Measurements from ENCODE around the gene SLCO2B1.
"Not testable (repeated sequence)": the region's sequence is repeated elsewhere in the genome, so short reads cannot be mapped to it uniquely, and the experiment has no call there.

Gene SLCO2B1

GRCh38 chr11:75150879-75151278 is at the start of gene SLCO2B1:
TSS of gene SLCO2B1 (plus strand) at chr11:75151107. CDS start at chr11:75151382, 275 bp downstream.
- no peak for DNase-seq (ENCODE audit: low read depth)

DNA sequence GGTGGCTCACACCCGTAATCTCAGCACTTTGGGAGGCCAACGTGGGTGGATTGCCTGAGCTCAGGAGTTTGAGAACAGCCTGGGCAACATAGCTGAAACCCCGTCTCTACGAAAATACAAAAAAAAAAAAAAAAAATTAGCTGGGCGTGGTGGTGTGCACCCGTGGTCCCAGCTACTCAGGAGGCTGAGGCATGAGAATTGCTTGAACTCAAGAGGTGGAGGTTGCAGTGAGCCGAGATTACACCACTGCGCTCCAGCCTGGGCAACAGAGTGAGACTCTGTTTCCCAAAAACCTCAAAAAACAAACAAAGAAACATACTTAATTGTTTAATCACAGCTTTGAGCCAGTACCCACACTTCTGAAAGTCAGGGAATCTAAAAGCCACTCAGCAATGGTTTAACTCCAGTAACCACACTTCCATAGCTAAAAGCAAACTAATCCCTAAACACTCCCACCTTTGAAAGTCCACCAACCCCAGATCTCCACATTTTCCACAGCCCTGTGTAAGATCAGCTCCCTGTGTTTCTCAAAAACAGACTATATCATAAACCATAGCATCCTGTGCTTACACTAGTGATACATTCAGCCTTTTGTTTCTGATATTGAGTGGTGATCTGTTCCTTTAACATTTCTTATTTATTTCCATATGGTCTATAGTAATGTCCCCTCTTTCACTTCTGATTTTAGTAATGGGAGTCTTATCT is 49.3 kb upstream of the SLCO2B1 start:
- no peak for DNase-seq (ENCODE audit: low read depth)

DNA sequence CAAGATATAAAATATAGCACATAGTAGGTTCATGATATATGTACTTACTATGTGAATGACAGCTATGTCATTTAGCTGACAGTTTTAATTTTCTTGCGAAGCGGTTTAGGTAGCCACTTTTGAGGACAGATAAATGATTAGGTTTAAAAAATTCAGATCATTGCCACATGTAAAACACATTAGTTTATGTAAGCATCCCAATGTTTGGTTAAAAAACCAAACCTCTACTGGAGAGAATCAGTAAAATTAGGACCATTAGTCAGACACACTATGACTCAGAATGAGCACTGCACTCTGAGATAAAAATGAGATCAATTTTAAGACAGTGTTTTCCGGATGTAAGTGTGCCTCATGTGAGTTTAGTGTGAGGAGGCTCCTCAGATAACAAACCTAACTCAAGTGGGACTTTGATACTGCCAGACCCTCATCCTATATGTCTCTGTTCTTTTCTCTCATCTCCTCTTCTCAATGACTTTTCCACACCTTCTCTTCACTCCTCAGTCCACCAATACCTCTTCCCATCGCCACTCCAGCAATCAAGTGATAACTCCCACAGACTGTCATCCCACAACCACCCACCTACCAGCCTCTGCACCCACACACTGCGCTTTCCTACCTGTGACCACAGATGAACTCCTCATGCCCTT is 47.4 kb upstream of the SLCO2B1 start:
- DNase-seq (ENCODE audit: low read depth), result peak; percentile 19

GRCh38 chr11:75105462-75105925 is 45.4 kb upstream of the SLCO2B1 start:
- DNase-seq (ENCODE audit: low read depth), result no peak

- DNase-seq (ENCODE audit: low read depth), result not testable (repeated sequence)
Observed at GRCh38 chr11:75105967-75106681, 44.8 kb upstream of the SLCO2B1 start.

- no peak for DNase-seq (ENCODE audit: low read depth)
Observed at GRCh38 chr11:75107187-75107586, 43.7 kb upstream of the SLCO2B1 start.

- no peak for DNase-seq (ENCODE audit: low read depth)
Observed at GRCh38 chr11:75112200-75112599, 38.7 kb upstream of the SLCO2B1 start.

- no peak for DNase-seq (ENCODE audit: low read depth)
Observed at GRCh38 chr11:75113030-75113429, 37.9 kb upstream of the SLCO2B1 start.

GRCh38 chr11:75114465-75114864 is 36.4 kb upstream of the SLCO2B1 start:
- no peak for DNase-seq (ENCODE audit: low read depth)

- DNase-seq (ENCODE audit: low read depth), result no peak
Observed at GRCh38 chr11:75118577-75118976, 32.3 kb upstream of the SLCO2B1 start.

DNA sequence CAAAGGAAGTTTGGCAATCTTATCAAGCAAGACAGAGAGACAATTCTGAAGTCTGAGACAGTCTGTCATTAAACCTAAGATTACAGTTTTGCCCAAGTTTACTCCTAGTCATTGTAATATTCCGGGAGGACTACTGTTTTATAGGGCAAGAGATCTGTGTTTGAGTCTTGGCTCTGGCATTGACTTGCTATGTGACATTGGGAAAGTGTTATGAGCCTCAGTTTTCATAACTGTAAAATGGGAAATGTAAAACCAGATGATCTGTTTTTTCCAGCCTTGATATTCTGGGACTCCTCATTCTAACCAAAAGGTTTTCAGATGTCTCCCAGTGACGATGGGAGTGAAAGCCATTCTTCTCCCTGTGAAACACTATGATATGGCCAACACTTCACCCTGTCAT is 24.3 kb upstream of the SLCO2B1 start:
- no peak for DNase-seq (ENCODE audit: low read depth)

DNA sequence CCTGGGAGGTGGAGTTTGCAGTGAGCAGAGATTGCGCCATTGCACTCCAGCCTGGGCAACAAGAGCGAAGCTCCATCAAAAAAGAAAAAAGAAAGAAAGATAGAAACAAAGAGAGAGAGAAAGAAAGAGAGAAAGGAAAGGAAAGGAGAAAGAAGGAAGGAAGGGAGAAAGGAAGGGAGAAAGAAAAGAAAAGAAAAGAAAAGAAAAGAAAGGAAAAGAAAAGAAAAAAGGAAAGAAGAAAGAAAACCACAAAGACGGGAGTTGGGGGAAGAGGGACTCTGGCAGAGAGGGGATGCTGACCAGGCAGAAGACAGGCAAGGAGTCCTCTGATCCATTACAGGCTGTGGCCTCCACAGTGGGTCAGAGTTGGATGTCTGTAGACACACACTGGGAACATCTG is 18.8 kb upstream of the SLCO2B1 start:
- no peak for DNase-seq (ENCODE audit: low read depth)

- DNase-seq (ENCODE audit: low read depth), result no peak
Observed at GRCh38 chr11:75133976-75134375, 16.9 kb upstream of the SLCO2B1 start.

- no peak for DNase-seq (ENCODE audit: low read depth)
Observed at GRCh38 chr11:75135021-75135650, 15.8 kb upstream of the SLCO2B1 start.

- DNase-seq (ENCODE audit: low read depth), result no peak
Observed at GRCh38 chr11:75135651-75136050, 15.3 kb upstream of the SLCO2B1 start.

GRCh38 chr11:75140269-75141138 is 10.4 kb upstream of the SLCO2B1 start:
- DNase-seq (ENCODE audit: low read depth), result no peak

DNA sequence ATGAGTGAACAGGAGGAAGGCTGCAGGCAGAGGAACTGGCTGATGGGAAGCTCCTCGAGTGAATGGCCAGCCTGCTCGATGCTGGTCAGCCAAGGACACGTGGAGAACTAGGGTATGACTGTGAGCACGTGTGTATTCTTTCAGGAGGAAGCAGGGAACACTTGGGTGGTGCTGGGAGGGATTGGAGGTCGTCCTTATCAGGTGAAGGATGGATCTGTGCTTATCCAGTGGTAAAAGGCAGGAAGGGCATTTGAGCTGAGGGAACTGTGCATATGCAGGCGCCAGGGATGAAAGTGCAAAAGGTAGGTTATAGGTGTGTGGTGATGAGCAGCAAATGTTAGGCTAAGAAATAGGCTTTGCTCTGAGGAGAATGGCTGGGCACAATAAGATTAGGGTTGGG is 9.7 kb upstream of the SLCO2B1 start:
- no peak for DNase-seq (ENCODE audit: low read depth)

DNA sequence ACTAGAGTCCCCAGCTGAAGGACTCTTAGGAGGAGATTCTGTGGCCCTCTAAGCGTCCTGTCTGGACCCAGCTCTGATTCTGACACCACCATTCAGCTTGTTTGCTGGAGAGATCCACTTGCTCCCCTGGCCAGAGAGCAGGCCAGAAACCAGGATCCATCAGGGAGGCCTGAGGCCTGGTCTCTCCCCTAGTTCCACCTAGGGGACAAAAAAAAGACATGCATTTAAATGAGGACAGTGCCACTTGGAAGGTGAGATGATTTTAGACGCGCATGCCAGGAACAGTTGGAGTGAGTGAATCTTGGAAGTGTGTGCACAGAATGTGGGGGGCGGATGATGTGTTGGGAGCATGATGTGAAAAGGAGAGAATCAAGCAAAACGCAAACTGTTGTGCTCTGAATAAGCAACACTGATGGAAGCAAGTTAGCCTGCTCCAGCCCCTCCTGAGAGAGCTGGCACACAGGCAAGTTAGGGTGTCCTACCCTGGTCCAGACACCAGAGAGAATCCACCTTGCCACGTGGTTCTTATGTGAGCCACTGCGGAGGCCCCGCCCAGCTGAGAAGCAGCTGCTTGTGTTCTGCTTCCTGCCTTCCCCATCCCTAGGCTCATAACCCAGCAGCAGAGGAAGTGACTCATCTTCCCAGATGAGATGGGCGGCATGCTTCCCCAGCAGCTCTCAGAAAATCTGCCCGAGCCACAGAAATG is 8.0 kb upstream of the SLCO2B1 start:
- DNase-seq (ENCODE audit: low read depth), result peak; percentile 78

GRCh38 chr11:75143420-75143731 is 7.5 kb upstream of the SLCO2B1 start:
- no peak for DNase-seq (ENCODE audit: low read depth)

DNA sequence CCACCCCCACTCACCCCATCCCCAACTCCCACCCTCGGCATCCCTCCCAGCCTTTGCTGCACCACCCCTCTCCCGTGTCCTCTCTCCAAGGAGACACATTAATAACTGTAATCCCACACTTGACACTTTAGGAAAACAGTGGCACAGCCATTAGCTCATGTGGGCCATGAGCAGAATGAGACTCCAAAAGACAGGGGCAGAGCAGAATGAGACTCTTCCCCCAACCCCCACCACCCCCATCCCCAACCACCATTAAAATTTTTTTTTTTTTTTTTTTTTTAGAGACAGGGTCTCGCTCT is 6.2 kb upstream of the SLCO2B1 start:
- DNase-seq (ENCODE audit: low read depth), result no peak

- DNase-seq (ENCODE audit: low read depth), result no peak
Observed at GRCh38 chr11:75145196-75145971, 5.5 kb upstream of the SLCO2B1 start.

Data from fibroblast of gingiva (primary cell).